Prostate gland (tissue), 2 donors: Measurements from ENCODE around the gene UVRAG. TPM values are rescaled to one million over a fixed set of nuclear protein-coding genes. Genes with fewer than 3 reads are reported as not detected.

Experiments used
- DNase-seq: peaks from one replicate; pipeline ENCODE4 v3.0.0-alpha.2; 2019; ENCODE audit warnings: low spot score
- H3K27ac ChIP-seq, 2 donors: fragments of 200-600 bp; sonication (generic); 2 replicates each; pipeline ENCODE4 v1.5.1; 2017 to 2019
- H3K27me3 ChIP-seq: fragments of 200-600 bp; sonication (generic); replicated peaks from 2 replicates; pipeline ENCODE4 v1.5.1; 2019; ENCODE audit not compliant: insufficient read depth
- H3K36me3 ChIP-seq, 2 donors: fragments of 200-600 bp; sonication (generic); 1 replicate in 1 of 2; 2 replicates in 1 of 2; pipeline versions ENCODE4 v1.5.1 to v1.8.1; 2017 to 2019
- H3K4me1 ChIP-seq: fragments of 200-600 bp; sonication (generic); replicated peaks from 2 replicates; pipeline ENCODE4 v1.5.1; 2019
- H3K4me3 ChIP-seq, 2 donors: fragments of 200-600 bp; sonication (generic); 2 replicates each; pipeline ENCODE4 v1.5.1; 2017 to 2019
- H3K9me3 ChIP-seq: fragments of 200-600 bp; sonication (generic); 2 replicates; pipeline ENCODE4 v1.5.1; 2017
- POLR2A ChIP-seq: fragments of 450-650 bp; IDR thresholded peaks from one replicate; pipeline ENCODE4 v1.6.1; 2016; ENCODE audit warnings: antibody characterized with exemption, mild to moderate bottlenecking
- POLR2AphosphoS5 ChIP-seq: sonication (generic); formaldehyde crosslinking; IDR thresholded peaks from one replicate; pipeline ENCODE4 v1.6.1; 2017; ENCODE audit warnings: antibody characterized with exemption
- WGBS: methylation state at CpG from one replicate; pipeline ENCODE4 v1.1.5; 2018; 5-methylcytosine and 5-hydroxymethylcytosine counted together
- intact Hi-C: fragments of 100-400 bp; cut with DNase I; formaldehyde crosslinking; loops from one replicate; pipeline ENCODE4 v1.14.2; 2022
- total RNA-seq, 2 donors: library from RNA; depleted of rRNA; stranded (reverse); fragments of >200 nt; gene quantifications; one replicate each; pipeline ENCODE4 v1.1.0, GENCODE V29; 2016
- TF ChIP-seq, protein P1 (sequence below), 4 experiments: fragments of 200-600 bp in 2 of 4; fragments of 450-650 bp in 2 of 4; sonication (generic) in 2 of 4; IDR thresholded peaks; 1 replicate in 3 of 4; 2 replicates in 1 of 4; pipeline ENCODE4 v1.5.1; 2016 to 2019; ENCODE audit warnings: antibody characterized with exemption in 4 of 4, mild to moderate bottlenecking in 2 of 4, moderate library complexity in 2 of 4

Gene UVRAG
- total RNA-seq, 2 donors from 2014 or later, result 13.9 to 25.2 TPM

DNA sequence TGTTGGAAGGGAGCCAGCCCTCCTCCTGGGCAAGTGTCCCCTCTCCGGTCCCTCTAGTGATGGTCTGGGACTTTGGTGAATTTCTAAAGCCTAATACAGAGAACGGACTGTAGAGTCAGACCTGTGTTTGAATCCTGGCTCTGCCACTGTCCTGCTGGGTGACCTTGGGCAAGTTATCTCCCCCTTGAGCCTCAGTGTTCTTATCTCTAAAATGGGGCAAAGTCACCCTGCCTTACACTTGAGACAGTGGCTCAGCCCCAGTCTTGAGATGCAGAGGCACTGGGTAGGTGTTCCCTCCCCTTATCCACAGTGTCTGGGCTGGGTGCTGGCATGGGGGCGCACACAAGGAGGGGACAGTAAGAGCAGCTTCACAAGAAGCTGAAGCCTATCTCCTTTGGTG is 25.5 kb upstream of the UVRAG start:
- 91% methylated on average over 3 of the region's 3 CpGs for WGBS
- Histone ChIP-seq H3K4me3 (no peak overlapping the region), H3K27me3 (no peaks in the 10 kb centered on the region), H3K4me1 (no peaks in the 10 kb centered on the region), H3K36me3 (no peaks in the 10 kb centered on the region), H3K27ac (no peak overlapping the region), H3K9me3 (no peaks in the 10 kb centered on the region)
- TF ChIP-seq, protein P1, sequence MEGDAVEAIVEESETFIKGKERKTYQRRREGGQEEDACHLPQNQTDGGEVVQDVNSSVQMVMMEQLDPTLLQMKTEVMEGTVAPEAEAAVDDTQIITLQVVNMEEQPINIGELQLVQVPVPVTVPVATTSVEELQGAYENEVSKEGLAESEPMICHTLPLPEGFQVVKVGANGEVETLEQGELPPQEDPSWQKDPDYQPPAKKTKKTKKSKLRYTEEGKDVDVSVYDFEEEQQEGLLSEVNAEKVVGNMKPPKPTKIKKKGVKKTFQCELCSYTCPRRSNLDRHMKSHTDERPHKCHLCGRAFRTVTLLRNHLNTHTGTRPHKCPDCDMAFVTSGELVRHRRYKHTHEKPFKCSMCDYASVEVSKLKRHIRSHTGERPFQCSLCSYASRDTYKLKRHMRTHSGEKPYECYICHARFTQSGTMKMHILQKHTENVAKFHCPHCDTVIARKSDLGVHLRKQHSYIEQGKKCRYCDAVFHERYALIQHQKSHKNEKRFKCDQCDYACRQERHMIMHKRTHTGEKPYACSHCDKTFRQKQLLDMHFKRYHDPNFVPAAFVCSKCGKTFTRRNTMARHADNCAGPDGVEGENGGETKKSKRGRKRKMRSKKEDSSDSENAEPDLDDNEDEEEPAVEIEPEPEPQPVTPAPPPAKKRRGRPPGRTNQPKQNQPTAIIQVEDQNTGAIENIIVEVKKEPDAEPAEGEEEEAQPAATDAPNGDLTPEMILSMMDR (IDR thresholded peaks at IDR 0.05), result no peak
- no peak for TF ChIP-seq POLR2AphosphoS5
- TF ChIP-seq POLR2A, result no peak
- DNase-seq, result no peak
- intact Hi-C loops, result no loop called here

DNA sequence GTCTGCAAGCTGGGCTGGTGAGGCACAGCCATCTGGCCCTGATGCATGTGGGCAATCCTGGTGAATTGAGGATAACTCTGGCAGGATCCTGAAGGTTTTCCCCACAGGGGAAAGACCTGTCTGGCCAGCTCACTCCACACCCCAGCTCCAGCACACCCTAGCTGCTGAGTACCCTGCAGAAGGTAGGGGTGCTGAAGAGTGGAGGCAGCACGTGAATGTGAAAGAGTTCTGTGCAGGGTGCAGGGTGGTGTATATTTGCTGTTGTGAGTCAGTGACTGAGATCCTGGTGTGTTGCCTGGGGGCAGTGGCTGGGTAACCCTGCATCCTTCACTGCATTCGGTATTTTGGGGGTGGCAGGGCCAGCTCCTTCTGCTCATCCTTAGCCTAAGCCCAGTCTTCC is 24.0 kb upstream of the UVRAG start:
- H3K27ac ChIP-seq, result no peak overlapping the region
- no peaks in the 10 kb centered on the region for H3K36me3 ChIP-seq
- DNase-seq, result no peak
- no peaks in the 10 kb centered on the region for H3K4me1 ChIP-seq
- H3K4me3 ChIP-seq, result no peak overlapping the region
- TF ChIP-seq, protein P1 (IDR thresholded peaks at IDR 0.05), result no peak
- TF ChIP-seq POLR2A (no peak), POLR2AphosphoS5 (no peak)
- H3K27me3 ChIP-seq, result no peaks in the 10 kb centered on the region
- whole genome bisulfite sequencing, result 81% methylated on average over 2 of the region's 2 CpGs
- intact Hi-C loops, result loop anchor here (10.0 kb wide), 1 partner anchor 524 kb away; no protein-coding TSS in a partner anchor
- no peaks in the 10 kb centered on the region for H3K9me3 ChIP-seq

DNA sequence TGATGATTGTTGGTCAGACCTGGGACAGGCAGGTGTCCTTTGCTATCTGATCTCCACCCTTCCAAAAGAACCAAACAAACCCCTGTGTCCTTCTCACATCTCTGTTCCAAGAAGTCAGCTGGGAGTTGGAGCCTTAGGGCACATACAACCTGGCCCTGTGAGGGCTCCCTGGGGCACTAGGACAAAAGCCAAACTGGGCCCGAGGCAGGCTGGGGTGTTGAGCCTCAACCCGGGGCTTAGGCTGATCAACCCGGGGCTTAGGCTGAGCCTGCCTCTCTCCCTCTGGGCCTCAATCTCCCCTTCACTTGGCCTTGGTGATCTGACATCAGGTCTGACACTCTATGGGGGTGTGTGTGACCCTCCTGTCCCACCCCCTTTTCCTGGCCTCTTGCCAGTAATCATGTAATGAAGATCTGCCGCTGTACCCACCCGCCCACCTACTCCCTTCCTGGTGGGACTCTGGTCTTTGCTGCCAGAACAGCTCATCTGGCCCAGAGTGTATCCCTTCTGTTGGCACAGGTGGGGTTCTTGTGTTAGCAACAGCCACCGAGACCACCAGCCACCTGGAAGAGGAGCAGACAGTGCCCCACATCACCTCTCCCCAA is 22.8 kb upstream of the UVRAG start:
- no peak for DNase-seq
- TF ChIP-seq POLR2A (no peak), POLR2AphosphoS5 (no peak)
- TF ChIP-seq, protein P1 (IDR thresholded peaks at IDR 0.05), result no peak
- intact Hi-C loops, result loop anchor here (10.0 kb wide), 1 partner anchor 523 kb away; no protein-coding TSS in a partner anchor
- no peak overlapping the region for H3K4me3 ChIP-seq
- no peaks in the 10 kb centered on the region for H3K4me1 ChIP-seq
- no peaks in the 10 kb centered on the region for H3K36me3 ChIP-seq
- WGBS, result 86% methylated on average over 6 of the region's 6 CpGs
- H3K9me3 ChIP-seq, result no peaks in the 10 kb centered on the region
- no peaks in the 10 kb centered on the region for H3K27me3 ChIP-seq
- H3K27ac ChIP-seq, result no peak overlapping the region

DNA sequence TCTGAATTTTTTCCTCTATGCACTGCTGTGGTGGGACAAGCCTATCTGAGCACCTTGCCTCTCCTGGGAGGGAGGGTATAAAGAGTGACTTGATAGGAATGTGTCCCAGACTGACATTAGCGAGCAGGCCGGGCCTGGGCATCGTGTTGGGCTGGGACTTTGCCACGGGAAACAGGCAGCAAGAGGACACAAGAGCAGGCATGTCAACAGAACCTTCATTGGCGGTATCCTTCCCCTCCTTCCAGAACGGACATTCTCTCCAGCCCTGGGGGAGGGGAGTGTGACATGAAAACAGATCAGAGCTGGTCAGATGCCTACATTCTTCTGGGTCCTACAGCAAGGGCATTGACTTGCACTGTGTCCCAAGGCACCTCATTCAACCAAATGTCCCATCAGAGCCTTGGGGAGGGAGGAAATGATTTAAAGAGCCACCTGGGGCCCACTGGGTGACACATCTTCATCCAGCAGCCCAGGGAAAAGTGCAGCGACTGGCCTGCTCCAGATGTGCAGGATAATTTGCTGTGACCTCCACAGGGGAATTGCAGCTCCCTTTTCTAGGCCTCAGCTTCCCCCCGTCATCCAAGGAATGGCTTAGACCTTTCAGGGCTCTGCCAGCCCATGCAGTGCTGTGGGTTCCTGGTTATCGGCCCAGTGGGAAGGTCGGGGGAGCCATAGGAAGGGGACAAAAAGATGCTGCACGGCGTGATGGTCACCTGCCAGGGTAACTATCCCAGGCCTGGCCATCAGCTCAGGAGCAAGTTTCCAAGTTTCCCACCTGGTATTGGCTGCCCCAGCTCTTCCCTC is 21.8 kb upstream of the UVRAG start:
- WGBS, result 60% methylated on average over 12 of the region's 12 CpGs
- TF ChIP-seq POLR2A, result no peak
- TF ChIP-seq, protein P1 (IDR thresholded peaks at IDR 0.05), result no peak
- no peak for TF ChIP-seq POLR2AphosphoS5

More for the DNA sequence above, 21.8 kb upstream of the UVRAG start:
- intact Hi-C loops, result loop anchor here (10.0 kb wide), 1 partner anchor 522 kb away; no protein-coding TSS in a partner anchor
- Histone ChIP-seq H3K4me1 (no peaks in the 10 kb centered on the region), H3K4me3 (no peak overlapping the region), H3K27me3 (no peaks in the 10 kb centered on the region), H3K27ac (no peak overlapping the region), H3K36me3 (no peaks in the 10 kb centered on the region), H3K9me3 (no peaks in the 10 kb centered on the region)
- no peak for DNase-seq
